ENCODE measurements around the gene VWA5B2.

Gene VWA5B2

GRCh38 chr3:184229394-184230080, at the start of gene VWA5B2:
TSS of gene VWA5B2 (plus strand) at chr3:184229585. CDS start at chr3:184230529, 944 bp downstream.
- no peak for FAIRE-seq

GRCh38 chr3:184180165-184180564, 49.2 kb upstream of the VWA5B2 start:
- FAIRE-seq = no peak

- FAIRE-seq = no peak
Observed at GRCh38 chr3:184181596-184181995, 47.8 kb upstream of the VWA5B2 start.

GRCh38 chr3:184183679-184184078, 45.7 kb upstream of the VWA5B2 start:
- no peak for FAIRE-seq

- FAIRE-seq = no peak
Observed at GRCh38 chr3:184184546-184185230, 44.7 kb upstream of the VWA5B2 start.

GRCh38 chr3:184185461-184186183, 43.8 kb upstream of the VWA5B2 start:
- peak; percentile 56 for FAIRE-seq

GRCh38 chr3:184186184-184186901, 43.0 kb upstream of the VWA5B2 start, which contains the start of gene ABCF3:
TSS of gene ABCF3 (plus strand) at chr3:184186199. CDS start at chr3:184186208, 9 bp downstream.
- FAIRE-seq = no peak

- no peak for FAIRE-seq
Observed at GRCh38 chr3:184186902-184187207, 42.5 kb upstream of the VWA5B2 start.

GRCh38 chr3:184188080-184188479, 41.3 kb upstream of the VWA5B2 start:
- FAIRE-seq = no peak

GRCh38 chr3:184189421-184189820, 40.0 kb upstream of the VWA5B2 start:
- FAIRE-seq = no peak

GRCh38 chr3:184192889-184193288, 36.5 kb upstream of the VWA5B2 start:
- FAIRE-seq = no peak

- FAIRE-seq = no peak
Observed at GRCh38 chr3:184193991-184194539, 35.3 kb upstream of the VWA5B2 start.

- no peak for FAIRE-seq
Observed at GRCh38 chr3:184196536-184196935, 32.8 kb upstream of the VWA5B2 start.

GRCh38 chr3:184198509-184198908, 30.9 kb upstream of the VWA5B2 start:
- no peak for FAIRE-seq

GRCh38 chr3:184200825-184201224, 28.6 kb upstream of the VWA5B2 start:
- no peak for FAIRE-seq

GRCh38 chr3:184203526-184203925, 25.9 kb upstream of the VWA5B2 start:
- no peak for FAIRE-seq

GRCh38 chr3:184209146-184209923, 20.1 kb upstream of the VWA5B2 start:
- FAIRE-seq = no peak

GRCh38 chr3:184211297-184211696, 18.1 kb upstream of the VWA5B2 start:
- no peak for FAIRE-seq

GRCh38 chr3:184211718-184212117, 17.7 kb upstream of the VWA5B2 start:
- FAIRE-seq = no peak

- no peak for FAIRE-seq
Observed at GRCh38 chr3:184218814-184219213, 10.6 kb upstream of the VWA5B2 start.

- FAIRE-seq = no peak
Observed at GRCh38 chr3:184222521-184222920, 6.9 kb upstream of the VWA5B2 start.

GRCh38 chr3:184223946-184224345, 5.4 kb upstream of the VWA5B2 start:
- FAIRE-seq = no peak
